GM21526 (cell line): ENCODE data around the gene PRKG1.

Experiments
- ATAC-seq: cut with Tn5 transposase; IDR thresholded peaks from one replicate; pipeline ENCODE4 v1.9.1; 2021; ENCODE audit warnings: moderate library complexity; ENCODE audit not compliant: unreplicated experiment, low FRiP score

Gene PRKG1

DNA sequence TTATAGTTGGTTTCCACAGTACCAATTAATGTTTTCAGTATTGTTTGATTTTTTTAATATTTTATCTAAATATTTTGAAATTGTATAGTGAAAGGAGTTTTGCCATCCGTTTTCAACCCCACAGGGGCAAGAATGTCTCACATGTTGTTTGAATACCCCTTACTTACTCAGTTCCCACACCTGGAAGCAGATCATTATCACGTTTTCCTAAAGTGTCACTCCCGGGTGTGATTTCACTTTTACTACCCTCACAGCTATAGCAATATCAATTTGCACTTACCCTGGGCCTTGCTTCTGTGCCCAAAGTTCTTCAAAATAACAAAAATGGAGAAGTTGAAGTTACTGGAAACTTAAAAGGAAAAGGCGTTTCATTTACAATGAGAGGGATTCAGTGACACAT, 397.0 kb downstream of the PRKG1 start:
- no peak for ATAC-seq

DNA sequence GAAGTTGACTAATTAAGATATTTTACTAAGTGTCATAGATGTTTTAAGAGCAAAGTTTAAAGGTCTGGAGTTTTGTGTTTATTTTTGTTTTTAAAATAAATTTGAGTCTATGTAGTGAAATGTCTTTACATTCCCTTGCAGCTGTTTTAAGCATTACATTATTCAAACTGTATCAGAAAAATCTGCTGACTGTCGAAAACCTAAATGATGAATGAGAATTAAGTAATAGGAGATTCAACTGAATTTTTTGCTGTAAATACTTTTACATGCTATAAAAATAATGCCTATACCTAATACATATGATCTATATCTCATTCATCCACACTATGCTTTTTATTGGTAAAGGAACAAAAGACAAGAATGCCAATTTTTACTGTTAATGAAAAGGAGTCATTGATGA, 397.9 kb downstream of the PRKG1 start:
- ATAC-seq = no peak

- no peak for ATAC-seq
These were observed 405.4 kb downstream of the PRKG1 start for GRCh38 chr10:51479711-51480110.

DNA sequence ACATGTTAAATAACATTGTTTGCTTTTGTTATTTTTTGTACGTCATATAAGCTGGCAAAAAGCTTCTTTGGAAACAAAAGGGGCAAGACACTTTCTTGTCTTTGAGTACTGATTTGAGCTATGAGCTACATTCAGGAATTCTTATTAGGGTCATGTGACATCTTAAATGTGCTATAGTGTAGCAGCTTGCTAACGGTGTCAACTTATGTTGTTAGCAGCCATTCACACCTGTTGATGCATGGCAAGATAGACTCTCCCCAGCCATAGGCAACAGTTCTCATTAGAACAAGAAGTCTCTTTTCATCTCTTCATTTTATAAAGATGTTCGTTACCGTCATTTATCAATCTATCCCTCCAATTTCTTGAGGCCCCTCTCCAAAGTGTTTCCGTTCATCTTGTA, 411.4 kb downstream of the PRKG1 start:
- no peak for ATAC-seq

- ATAC-seq = no peak
These were observed 413.3 kb downstream of the PRKG1 start for GRCh38 chr10:51487576-51487975.

- no peak for ATAC-seq
These were observed 414.6 kb downstream of the PRKG1 start for GRCh38 chr10:51488766-51489408.

DNA sequence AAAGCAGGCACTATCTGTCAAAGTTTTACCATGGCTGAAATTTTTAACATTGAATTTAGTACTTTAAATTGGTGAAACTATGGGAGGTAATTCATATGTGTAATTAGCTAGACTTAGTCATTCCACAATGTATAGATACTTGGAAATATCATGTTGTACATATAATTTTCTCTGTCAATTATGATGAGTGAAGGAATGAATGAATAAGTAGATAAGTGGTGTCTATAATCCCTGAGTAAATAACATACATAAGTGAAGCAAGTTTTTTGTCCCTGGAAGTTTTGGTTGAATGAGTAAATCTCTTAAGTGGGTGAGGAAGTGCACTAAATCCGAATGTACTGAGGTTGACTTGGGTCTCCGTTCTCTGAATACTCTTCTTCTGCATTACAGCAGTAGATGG, 424.1 kb downstream of the PRKG1 start:
- no peak for ATAC-seq

DNA sequence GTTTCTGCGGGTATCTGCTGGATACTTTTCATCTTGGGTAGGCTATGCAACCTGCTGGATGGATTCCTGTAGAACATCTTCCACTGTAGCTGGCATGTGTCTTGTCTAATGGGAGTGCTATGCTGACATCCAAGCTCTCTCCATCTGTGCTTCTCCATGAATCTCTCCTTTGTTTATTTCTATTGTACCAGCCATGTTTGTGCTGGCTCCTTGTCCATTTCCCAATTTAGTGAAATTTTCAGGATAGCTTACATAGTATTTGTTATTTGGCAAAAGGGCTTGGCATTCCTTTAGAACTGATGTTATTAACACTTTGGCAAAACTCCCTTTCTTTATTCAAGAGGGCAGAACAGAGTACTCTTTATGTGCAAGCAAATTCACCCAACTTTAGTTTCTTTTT, 427.1 kb downstream of the PRKG1 start:
- ATAC-seq = no peak

GRCh38 chr10:51502124-51502523, 427.8 kb downstream of the PRKG1 start:
- no peak for ATAC-seq

- ATAC-seq = no peak
These were observed 429.1 kb downstream of the PRKG1 start for GRCh38 chr10:51503378-51503777.

GRCh38 chr10:51507476-51507875, 433.2 kb downstream of the PRKG1 start:
- ATAC-seq = no peak

DNA sequence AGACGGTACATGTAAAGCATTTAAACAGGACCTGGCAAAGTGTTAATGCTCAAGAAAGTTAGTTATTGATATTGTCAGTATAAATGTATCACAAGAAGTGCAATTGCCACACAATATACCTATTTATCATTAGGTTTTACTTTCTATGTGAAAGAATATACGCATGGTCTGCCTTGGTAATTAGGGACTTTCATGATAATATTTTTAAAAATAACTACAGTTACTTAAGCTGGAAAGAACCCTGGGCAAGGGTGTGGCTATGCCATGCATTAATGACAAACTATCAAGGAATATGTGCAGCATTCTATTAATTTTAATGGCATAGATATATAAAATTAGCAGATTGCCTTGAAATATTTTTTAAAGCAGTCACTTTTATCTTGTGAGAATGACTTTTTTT, 433.9 kb downstream of the PRKG1 start:
- no peak for ATAC-seq

- ATAC-seq = no peak
These were observed 435.9 kb downstream of the PRKG1 start for GRCh38 chr10:51510231-51510630.

- no peak for ATAC-seq
These were observed 447.3 kb downstream of the PRKG1 start for GRCh38 chr10:51521605-51522004.

GRCh38 chr10:51522858-51523257, 448.6 kb downstream of the PRKG1 start:
- ATAC-seq = no peak

- no peak for ATAC-seq
These were observed 449.2 kb downstream of the PRKG1 start for GRCh38 chr10:51523440-51523839.

DNA sequence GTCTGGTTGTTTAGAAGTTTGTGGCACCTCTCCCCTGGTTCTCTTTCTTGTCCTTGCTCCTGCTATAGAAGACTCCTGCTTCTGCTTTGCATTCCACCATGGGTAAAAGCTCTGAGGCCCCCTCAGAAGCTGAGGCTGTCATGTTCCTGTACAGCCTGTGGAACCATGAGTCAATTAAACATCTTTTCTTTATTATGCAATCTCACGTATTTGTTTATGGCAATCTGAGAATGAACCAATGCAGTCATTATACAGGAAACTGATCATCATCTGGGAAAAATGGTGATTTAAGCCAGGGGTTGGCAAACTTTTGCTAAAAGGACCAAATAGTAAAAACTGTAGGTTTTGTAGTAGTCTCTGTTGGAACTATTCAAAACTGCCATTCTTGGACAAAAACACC, 449.8 kb downstream of the PRKG1 start:
- no peak for ATAC-seq

GRCh38 chr10:51527522-51528219, 453.4 kb downstream of the PRKG1 start:
- no peak for ATAC-seq

- no peak for ATAC-seq
These were observed 454.2 kb downstream of the PRKG1 start for GRCh38 chr10:51528527-51528926.

GRCh38 chr10:51530541-51530940, 456.3 kb downstream of the PRKG1 start:
- no peak for ATAC-seq

DNA sequence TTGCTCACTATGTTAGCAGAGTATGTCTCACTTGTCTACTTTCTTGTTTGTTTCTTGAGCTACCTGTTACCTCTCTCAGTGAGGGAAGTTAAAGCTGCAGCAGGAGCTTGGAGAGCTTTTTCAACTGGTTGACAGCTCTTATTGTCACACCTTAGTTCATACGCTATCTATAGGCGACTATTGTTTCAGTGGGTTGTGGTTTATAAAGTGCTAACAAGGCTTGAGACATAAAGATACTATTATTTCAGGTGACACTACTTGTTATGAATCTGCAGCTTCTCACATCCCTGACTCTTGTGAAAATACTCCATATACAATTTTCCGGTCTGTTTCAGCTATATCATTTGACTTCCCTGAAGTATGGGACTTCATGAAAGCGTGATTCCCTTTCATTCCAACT, 457.8 kb downstream of the PRKG1 start:
- no peak for ATAC-seq

DNA sequence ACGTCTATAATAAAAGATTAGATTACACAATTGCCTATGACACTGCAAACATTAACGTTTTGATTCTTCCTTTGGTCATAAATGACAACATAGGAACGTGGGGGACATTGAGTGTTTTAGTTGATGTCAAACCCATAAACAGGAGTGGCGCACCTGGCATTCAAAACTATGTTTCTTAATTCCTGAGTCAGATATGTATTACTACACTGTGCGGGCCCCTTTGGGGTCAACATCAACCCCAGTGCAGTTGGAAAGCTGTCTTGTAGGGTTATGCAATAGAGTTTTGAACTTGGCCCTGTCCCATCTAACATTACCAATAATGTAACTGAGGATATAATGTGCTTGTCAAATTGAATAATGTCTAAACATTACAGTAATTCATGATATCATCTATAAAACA, 468.6 kb downstream of the PRKG1 start:
- no peak for ATAC-seq
